ENCODE measurements around the gene VSTM2B. TPM values are rescaled to one million over a fixed set of nuclear protein-coding genes. Genes with fewer than 3 reads are reported as not detected.

Gene VSTM2B
- total RNA-seq, 1 experiment from 2014 or later: 0.31 TPM

- no peaks in the 10 kb centered on the region; the same call in 1 of the 2 replicates for H3K4me1 ChIP-seq (ENCODE audit: insufficient read depth, low read length)
- no peaks in the 10 kb centered on the region for H3K79me1 ChIP-seq (ENCODE audit: insufficient read depth, low read depth, low read length, poor library complexity, severe bottlenecking)
- Mint-ChIP-seq H3K27me3 (ENCODE audit: low read depth) (peaks cover 34% of the 10 kb centered on the region), H3K27ac (no peak overlapping the region), H3K4me3 (no peak overlapping the region), H3K36me3 (ENCODE audit: insufficient read depth in 1 of 3, low read depth in 3 of 3) (peaks cover 2 to 4% (median 4%) of the 10 kb centered on the region in 3 experiments; a peak in 6 of 7 replicates), H3K9me3 (peaks cover 29 to 32% of the 10 kb centered on the region in 2 experiments), H3K4me1 (peaks cover 3 to 4% of the 10 kb centered on the region in 2 experiments; a peak in 3 of 4 replicates)
- H2AFZ ChIP-seq (ENCODE audit: low read length): no peak overlapping the region
- no peak for DNase-seq
- no peak overlapping the region for H2BK120ac ChIP-seq (ENCODE audit: low read depth, low read length, poor library complexity, severe bottlenecking)
- no peaks in the 10 kb centered on the region for H4K20me1 ChIP-seq (ENCODE audit: control insufficient read depth, insufficient read depth, insufficient read length)
- no CpG with 5 or more reads among the region's 6 CpGs for WGBS (ENCODE audit: extremely low coverage, insufficient read length, low lambda C conversion rate)
- H3K4me2 ChIP-seq (ENCODE audit: insufficient read depth, insufficient read length, low read length): no peak overlapping the region
- H2BK20ac ChIP-seq (ENCODE audit: low read depth, low read length, poor library complexity, severe bottlenecking): no peak overlapping the region
- H3T11ph ChIP-seq (ENCODE audit: low read length): no peak overlapping the region
- H3K18ac ChIP-seq (ENCODE audit: insufficient read length, low read depth, low read length): no peak overlapping the region
- no peak for TF ChIP-seq CTCF (conservative IDR thresholded peaks at IDR 0.05)
- no peak overlapping the region for H3K9ac ChIP-seq (ENCODE audit: extremely low read depth, insufficient read length, low read length)
- H3K56ac ChIP-seq (ENCODE audit: insufficient read length, low read depth, low read length): no peak overlapping the region
- H3K14ac ChIP-seq (ENCODE audit: insufficient read depth, low read length): no peak overlapping the region
- H2AK5ac ChIP-seq (ENCODE audit: insufficient read length, low read length): no peak overlapping the region
- no peak overlapping the region for H2BK12ac ChIP-seq (ENCODE audit: insufficient read length, low read depth, low read length)
- no peak overlapping the region for H3K4ac ChIP-seq (ENCODE audit: low read depth, low read length)
- no peaks in the 10 kb centered on the region for H3K27me3 ChIP-seq (ENCODE audit: insufficient read depth, low read length)
- H2BK5ac ChIP-seq (ENCODE audit: insufficient read length, low read length): no peak overlapping the region
- H3K23ac ChIP-seq (ENCODE audit: insufficient read length, low read depth, low read length): no peak overlapping the region
- H3K79me2 ChIP-seq (ENCODE audit: insufficient read depth, low read length): no peaks in the 10 kb centered on the region
- peaks cover 6% of the 10 kb centered on the region for H3K9me3 ChIP-seq (ENCODE audit: control insufficient read depth, low read depth, low read length)
- no peak overlapping the region for H3K27ac ChIP-seq (ENCODE audit: insufficient read length, low read depth, low read length)
- no peaks in the 10 kb centered on the region for H3K23me2 ChIP-seq (ENCODE audit: insufficient read length, low read depth, low read length, poor library complexity, severe bottlenecking)
- no peak overlapping the region for H4K91ac ChIP-seq (ENCODE audit: insufficient read length, low read depth, low read length)
- no peak overlapping the region for H2BK15ac ChIP-seq (ENCODE audit: low read depth, low read length)
- no peak overlapping the region for H4K8ac ChIP-seq (replicated peaks; ENCODE audit: insufficient read length, low read depth, low read length)
- H4K5ac ChIP-seq (ENCODE audit: insufficient read length, low read depth, low read length): no peak overlapping the region
Measured at GRCh38 chr19:29560313-29561075, 34.7 kb downstream of the VSTM2B start.
